Uterus (tissue), 2 donors: ENCODE results near the gene SPATA9.

Experiments
- POLR2A ChIP-seq, 2 donors: fragments of 450-650 bp; IDR thresholded peaks; one replicate each; pipeline ENCODE4 v1.6.1; 2016; ENCODE audit warnings: antibody characterized with exemption in 2 of 2, mild to moderate bottlenecking in 1 of 2, moderate library complexity in 1 of 2
- TF ChIP-seq, protein P1 (sequence below), 4 experiments: fragments of 200-600 bp in 2 of 4; fragments of 450-650 bp in 2 of 4; sonication (generic) in 2 of 4; IDR thresholded peaks; one replicate each; pipeline ENCODE4 v1.5.1; 2016 to 2019; ENCODE audit warnings: antibody characterized with exemption in 4 of 4, mild to moderate bottlenecking in 2 of 4, moderate library complexity in 1 of 4

GRCh38 chr5:95727764-95728191, 45.0 kb upstream of the SPATA9 start:
- TF ChIP-seq, protein P1, sequence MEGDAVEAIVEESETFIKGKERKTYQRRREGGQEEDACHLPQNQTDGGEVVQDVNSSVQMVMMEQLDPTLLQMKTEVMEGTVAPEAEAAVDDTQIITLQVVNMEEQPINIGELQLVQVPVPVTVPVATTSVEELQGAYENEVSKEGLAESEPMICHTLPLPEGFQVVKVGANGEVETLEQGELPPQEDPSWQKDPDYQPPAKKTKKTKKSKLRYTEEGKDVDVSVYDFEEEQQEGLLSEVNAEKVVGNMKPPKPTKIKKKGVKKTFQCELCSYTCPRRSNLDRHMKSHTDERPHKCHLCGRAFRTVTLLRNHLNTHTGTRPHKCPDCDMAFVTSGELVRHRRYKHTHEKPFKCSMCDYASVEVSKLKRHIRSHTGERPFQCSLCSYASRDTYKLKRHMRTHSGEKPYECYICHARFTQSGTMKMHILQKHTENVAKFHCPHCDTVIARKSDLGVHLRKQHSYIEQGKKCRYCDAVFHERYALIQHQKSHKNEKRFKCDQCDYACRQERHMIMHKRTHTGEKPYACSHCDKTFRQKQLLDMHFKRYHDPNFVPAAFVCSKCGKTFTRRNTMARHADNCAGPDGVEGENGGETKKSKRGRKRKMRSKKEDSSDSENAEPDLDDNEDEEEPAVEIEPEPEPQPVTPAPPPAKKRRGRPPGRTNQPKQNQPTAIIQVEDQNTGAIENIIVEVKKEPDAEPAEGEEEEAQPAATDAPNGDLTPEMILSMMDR (IDR thresholded peaks at IDR 0.05): no peak
- TF ChIP-seq POLR2A (IDR thresholded peaks at IDR 0.05): no peak
